HG03469 (cell line): ENCODE results near the gene MAP7D1.

Source experiments
- ATAC-seq: cut with Tn5 transposase; IDR thresholded peaks from one replicate; pipeline ENCODE4 v1.9.1; 2021; ENCODE audit warnings: mild to moderate bottlenecking, moderate library complexity, moderate number of reproducible peaks; ENCODE audit not compliant: unreplicated experiment

Gene MAP7D1

GRCh38 chr1:36155408-36156328 lies at the start of gene MAP7D1:
TSS of gene MAP7D1 (plus strand) at chr1:36156160. CDS start at chr1:36156418, 258 bp downstream.
- ATAC-seq, result no peak

DNA sequence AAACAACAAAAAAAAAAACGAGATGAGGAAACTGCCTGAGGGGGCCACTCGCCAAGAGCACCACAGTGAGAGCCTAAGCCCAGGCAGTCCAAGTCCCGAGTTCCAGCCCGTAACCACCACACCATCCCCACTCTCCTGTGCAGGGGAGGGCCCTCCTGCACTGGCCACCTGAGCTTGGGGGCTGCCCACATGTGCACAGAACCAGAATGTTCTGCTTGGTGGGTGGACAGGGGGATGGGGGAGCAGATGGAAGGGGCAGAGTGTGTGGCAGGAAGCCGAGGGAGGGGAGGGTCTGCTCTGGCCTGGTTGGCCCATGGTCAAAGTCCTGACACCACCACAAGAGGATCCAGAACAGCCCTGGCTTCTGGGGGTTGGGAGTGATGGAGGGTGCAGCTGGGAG lies 49.7 kb upstream of the MAP7D1 start:
- ATAC-seq, result no peak

- no peak for ATAC-seq
Observed at GRCh38 chr1:36107394-36107793, 48.6 kb upstream of the MAP7D1 start.

DNA sequence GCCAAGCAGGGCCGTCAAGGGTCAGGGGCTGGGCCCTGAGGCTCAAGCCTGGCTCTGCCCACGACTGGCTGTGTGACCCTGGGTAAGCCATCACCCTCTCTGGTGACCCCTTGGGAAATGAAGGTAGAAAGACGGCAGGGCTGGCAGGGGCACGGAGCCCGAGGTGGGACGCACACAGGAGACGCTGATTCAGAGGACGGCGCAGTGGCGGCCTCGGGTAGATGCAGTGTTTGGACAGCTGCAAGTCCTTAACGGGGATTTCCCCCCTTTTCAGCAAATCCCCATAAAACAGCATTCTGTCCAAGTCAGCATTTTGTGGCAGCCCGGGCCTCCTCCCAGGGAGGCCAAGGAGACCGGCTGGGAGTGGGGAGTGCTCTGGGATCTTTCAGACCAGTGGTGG lies 47.6 kb upstream of the MAP7D1 start:
- no peak for ATAC-seq

GRCh38 chr1:36109041-36109679 lies 46.8 kb upstream of the MAP7D1 start:
- no peak for ATAC-seq

- ATAC-seq, result no peak
Observed at GRCh38 chr1:36111151-36111550, 44.8 kb upstream of the MAP7D1 start.

GRCh38 chr1:36112823-36113222 lies 43.1 kb upstream of the MAP7D1 start:
- ATAC-seq, result no peak

DNA sequence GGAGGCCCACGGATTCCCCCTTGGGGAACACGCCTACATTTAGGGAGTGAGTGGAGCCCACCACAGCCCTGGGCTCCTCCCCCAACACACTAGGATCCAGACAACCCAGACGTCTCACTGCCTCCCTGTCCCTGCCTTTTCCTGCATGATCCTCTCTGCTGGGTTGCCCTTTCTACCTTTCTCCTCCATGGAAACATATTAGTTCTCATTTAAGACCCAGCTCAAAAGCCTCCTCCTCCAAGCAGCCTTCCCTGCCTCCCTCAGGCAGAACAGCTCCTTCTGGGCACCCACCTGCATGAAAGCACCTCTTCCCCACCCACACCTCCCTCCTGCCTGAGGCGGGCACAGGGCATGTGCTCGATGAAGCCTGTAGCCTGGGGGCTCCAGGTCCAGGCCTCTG lies 41.6 kb upstream of the MAP7D1 start:
- ATAC-seq, result no peak

GRCh38 chr1:36115200-36115669 lies 40.7 kb upstream of the MAP7D1 start:
- no peak for ATAC-seq

DNA sequence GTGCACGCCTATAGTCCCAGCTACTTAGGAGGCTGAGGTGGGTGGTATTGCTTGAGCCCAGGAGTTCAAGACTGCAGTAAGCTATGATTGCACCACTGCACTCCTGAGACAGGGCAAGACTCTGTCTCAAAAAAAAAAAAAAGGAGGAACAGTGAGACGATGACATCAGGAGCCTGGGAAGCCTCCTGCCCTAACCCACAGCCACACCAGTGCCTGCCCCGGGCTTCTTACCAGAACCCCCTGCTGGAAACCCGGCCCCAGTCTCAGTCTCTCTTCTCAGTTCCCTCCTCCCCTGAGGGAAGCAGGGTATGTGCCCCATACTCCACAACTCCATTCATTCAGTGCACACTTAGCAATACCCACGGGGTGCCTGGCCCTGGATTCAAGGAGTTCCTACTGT lies 40.0 kb upstream of the MAP7D1 start:
- ATAC-seq, result no peak

- no peak for ATAC-seq
Observed at GRCh38 chr1:36116901-36117300, 39.1 kb upstream of the MAP7D1 start.

GRCh38 chr1:36118447-36119204 lies 37.3 kb upstream of the MAP7D1 start:
- no peak for ATAC-seq

DNA sequence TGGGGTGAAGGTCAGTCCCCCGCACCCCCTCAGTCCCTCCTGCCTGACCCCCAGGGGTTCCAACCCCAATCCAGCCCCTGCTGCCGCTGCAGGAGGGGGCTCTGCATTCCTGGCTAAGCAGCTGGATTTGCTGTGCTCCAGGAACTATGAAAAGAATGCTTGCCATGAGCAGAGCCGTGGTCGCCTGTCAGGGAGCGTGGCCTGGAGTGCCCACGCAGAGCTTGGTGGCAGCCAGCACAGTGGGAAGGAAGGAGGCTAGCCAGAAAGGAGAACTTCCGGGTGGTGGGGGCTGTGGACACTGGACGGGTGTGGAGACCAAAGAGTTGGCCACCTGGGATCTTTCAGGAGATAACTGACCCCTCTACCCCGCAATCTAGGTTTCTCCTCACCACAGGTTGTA lies 36.5 kb upstream of the MAP7D1 start:
- no peak for ATAC-seq

DNA sequence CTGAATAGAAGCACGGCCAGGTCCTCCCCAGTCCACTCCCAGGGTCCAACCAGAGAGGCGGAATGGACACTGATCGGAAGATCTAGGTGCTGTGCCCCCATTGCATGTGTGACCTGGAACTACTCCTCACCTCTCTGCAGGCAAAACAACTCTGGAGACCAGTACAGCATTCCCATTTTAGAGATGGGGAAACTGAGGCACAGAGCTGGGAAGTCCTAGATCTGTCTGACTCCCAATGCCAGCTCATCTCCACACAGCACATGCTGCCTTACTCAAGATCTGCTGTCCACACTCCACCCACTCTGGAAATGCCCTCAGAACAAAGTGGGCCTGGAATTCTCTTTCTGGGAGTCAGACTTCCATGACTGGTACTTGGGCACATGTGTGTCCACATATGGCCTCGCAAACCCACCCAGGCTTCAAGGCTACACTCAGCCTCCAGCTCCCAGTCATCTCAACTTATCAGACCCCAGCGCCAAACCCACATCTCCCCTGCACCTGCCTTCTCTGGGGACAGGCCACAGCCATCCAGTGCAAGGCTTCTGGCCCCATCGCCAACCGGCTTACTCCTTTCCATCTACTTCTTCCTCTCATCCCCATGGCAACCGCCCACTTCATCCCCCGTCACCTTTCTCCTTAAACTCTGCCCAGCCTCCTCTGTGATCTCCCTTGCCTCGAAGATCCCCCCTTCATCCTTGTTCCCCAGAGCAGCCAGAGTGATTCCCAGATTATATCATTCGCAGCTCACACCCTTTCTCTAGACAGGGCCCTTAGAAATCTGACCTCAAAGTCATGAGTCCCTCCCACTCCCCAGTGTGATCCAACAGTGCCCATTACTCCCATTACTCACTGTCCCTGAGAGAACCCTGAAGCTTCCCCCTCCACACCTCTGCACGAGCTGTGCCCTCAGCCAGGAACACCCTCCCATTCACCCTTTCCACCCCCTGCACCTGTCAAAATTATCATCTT lies 33.6 kb upstream of the MAP7D1 start:
- ATAC-seq, result no peak

GRCh38 chr1:36123356-36123755 lies 32.6 kb upstream of the MAP7D1 start:
- no peak for ATAC-seq

DNA sequence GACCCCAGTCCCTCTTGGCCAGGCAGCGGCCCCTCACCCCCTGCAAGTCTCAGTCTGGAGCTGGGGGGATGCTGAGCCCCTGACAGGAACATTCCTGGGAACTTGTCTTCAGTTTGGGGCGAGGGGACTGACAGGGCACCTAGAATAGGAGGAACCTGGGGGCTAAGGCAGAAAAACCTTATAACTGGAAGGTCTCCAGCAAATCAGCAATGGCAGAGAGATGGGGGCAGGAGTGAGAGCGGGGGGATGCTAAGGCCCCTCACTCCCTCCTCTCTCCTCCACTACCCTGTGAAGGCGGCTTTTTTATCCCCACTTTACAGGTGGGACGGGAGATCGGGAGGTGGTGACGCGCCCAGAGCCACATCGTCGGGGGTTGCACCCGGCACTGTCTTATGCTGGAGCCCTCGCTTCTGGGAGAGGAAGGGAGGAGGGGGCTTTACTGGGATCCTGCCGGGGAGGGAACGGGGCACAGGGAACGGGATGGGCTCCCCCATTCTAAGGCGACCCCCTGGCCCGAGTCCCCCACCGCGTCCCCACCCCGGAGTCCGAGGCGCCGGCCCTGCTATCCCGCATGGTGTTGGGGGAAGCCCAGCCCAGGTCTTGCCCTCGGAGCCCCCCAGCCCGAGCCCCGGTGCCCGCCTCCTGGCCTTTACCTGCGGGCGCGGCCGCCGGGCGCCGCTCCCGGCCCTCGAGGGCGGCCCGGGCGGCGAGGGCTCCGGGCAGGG lies 31.4 kb upstream of the MAP7D1 start:
- ATAC-seq, result no peak

DNA sequence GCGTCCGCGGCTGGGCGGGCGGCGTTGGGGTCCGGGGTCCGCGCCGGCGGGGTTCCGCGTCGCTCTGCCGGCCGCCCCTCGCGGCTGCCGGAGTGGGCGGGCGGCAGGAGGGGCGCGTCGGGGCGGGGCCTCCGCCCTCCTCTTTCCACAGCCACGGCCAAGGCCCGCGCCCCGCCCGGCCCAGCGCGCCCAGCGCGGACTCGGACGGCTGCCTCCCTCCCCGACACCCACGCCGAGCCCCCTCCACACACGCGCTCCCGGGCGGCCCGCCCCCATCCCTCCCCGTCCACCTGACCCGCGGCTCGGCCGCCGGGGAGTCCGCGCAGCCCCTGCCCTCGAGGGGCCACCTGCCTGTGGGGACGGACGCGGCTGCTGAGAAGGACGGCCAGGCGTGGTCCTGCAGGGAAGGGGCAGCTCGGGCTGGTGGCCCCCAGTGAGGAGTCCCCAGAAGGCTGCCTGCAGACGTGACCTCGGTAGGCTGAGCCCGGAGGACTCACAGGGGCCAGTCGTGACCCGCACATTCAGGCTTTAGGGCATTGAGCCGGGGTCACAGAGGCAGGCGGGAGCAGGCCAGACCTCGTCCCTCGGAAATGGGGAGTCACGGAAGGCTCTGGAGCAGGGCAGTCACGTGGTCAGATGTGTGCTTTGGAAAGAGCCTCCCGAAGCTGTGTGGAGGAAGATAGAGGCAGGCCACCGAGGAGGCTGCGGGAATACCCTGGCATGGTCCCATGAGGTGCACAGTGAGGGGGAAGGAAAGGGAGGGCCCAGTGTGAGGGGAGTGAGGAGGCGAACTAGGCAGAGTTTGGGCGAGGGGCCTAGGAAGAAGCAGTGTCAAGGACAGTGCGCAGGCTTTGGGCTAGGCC lies 30.6 kb upstream of the MAP7D1 start, which contains the start of gene COL8A2:
Gene COL8A2 (minus strand): TSS at position 94 of the 863 bp plus-strand sequence. CDS start 24,980 bp downstream, outside the sequence.
- no peak for ATAC-seq

- ATAC-seq, result no peak
Observed at GRCh38 chr1:36126005-36126716, 29.8 kb upstream of the MAP7D1 start.
